ENCODE results near the gene C1R.

C1R gene

GRCh38 chr12:7106082-7106481, 13.8 kb upstream of the C1R start:
- TF ChIP-seq CTCF (IDR thresholded peaks at IDR 0.05; ENCODE audit: low read depth, low read length) (no peak), MAX (IDR thresholded peaks at IDR 0.05; ENCODE audit: low read depth, low read length) (no peak), MYC (IDR thresholded peaks at IDR 0.05; ENCODE audit: low read depth, low read length) (no peak), POLR2A (IDR thresholded peaks at IDR 0.05; ENCODE audit: extremely low read depth, insufficient read length) (no peak)
- no peak overlapping the region for H3K4me3 ChIP-seq (ENCODE audit: low read depth, low read length)
- no peak for DNase-seq (ENCODE audit: low read depth)

- TF ChIP-seq CTCF (IDR thresholded peaks at IDR 0.05; ENCODE audit: low read depth, low read length) (no peak), MYC (IDR thresholded peaks at IDR 0.05; ENCODE audit: low read depth, low read length) (no peak), MAX (IDR thresholded peaks at IDR 0.05; ENCODE audit: low read depth, low read length) (no peak), POLR2A (IDR thresholded peaks at IDR 0.05; ENCODE audit: extremely low read depth, insufficient read length) (no peak)
- DNase-seq (ENCODE audit: low read depth), result no peak
- no peak overlapping the region for H3K4me3 ChIP-seq (ENCODE audit: low read depth, low read length)
These were observed 11.8 kb upstream of the C1R start for GRCh38 chr12:7103837-7104584.

- DNase-seq (ENCODE audit: low read depth), result no peak
- H3K4me3 ChIP-seq (ENCODE audit: low read depth, low read length), result no peak overlapping the region
- TF ChIP-seq MAX (IDR thresholded peaks at IDR 0.05; ENCODE audit: low read depth, low read length), result no peak
- no peak for TF ChIP-seq POLR2A (IDR thresholded peaks at IDR 0.05; ENCODE audit: extremely low read depth, insufficient read length)
- no peak for TF ChIP-seq CTCF (IDR thresholded peaks at IDR 0.05; ENCODE audit: low read depth, low read length)
- TF ChIP-seq MYC (IDR thresholded peaks at IDR 0.05; ENCODE audit: low read depth, low read length), result no peak
These were observed 10.3 kb upstream of the C1R start for GRCh38 chr12:7102582-7102981.

- DNase-seq (ENCODE audit: low read depth), result no peak
- no peak for TF ChIP-seq MYC (IDR thresholded peaks at IDR 0.05; ENCODE audit: low read depth, low read length)
- TF ChIP-seq POLR2A (IDR thresholded peaks at IDR 0.05; ENCODE audit: extremely low read depth, insufficient read length), result no peak
- H3K4me3 ChIP-seq (ENCODE audit: low read depth, low read length), result no peak overlapping the region
These were observed 9.5 kb upstream of the C1R start for GRCh38 chr12:7101694-7102131.

- no peak for TF ChIP-seq MYC (IDR thresholded peaks at IDR 0.05; ENCODE audit: low read depth, low read length)
- no peak for TF ChIP-seq CTCF (IDR thresholded peaks at IDR 0.05; ENCODE audit: low read depth, low read length)
- no peak for TF ChIP-seq POLR2A (IDR thresholded peaks at IDR 0.05; ENCODE audit: extremely low read depth, insufficient read length)
- TF ChIP-seq MAX (IDR thresholded peaks at IDR 0.05; ENCODE audit: low read depth, low read length), result no peak
- no peak overlapping the region for H3K4me3 ChIP-seq (ENCODE audit: low read depth, low read length)
These were observed 8.9 kb upstream of the C1R start for GRCh38 chr12:7101047-7101693.

GRCh38 chr12:7100239-7100638, 8.0 kb upstream of the C1R start:
- no peak for DNase-seq (ENCODE audit: low read depth)
- TF ChIP-seq MAX (IDR thresholded peaks at IDR 0.05; ENCODE audit: low read depth, low read length) (no peak), CTCF (IDR thresholded peaks at IDR 0.05; ENCODE audit: low read depth, low read length) (no peak), MYC (IDR thresholded peaks at IDR 0.05; ENCODE audit: low read depth, low read length) (no peak), POLR2A (IDR thresholded peaks at IDR 0.05; ENCODE audit: extremely low read depth, insufficient read length) (no peak)
- H3K4me3 ChIP-seq (ENCODE audit: low read depth, low read length), result no peak overlapping the region

More at GRCh38 chr12:7101047-7101693, 8.9 kb upstream of the C1R start:
- no peak for DNase-seq (ENCODE audit: low read depth)

Measured in NB4 (cell line).